ENCODE results near the gene CYP51A1.
"Not testable (repeated sequence)": the region's sequence is repeated elsewhere in the genome, so short reads cannot be mapped to it uniquely, and the experiment has no call there.

The CYP51A1 gene

GRCh38 chr7:92134271-92135051 lies at the start of gene CYP51A1:
CYP51A1 (minus strand) TSS chr7:92134477; CDS start chr7:92134364, 113 bp downstream.
- peak; percentile 97 to 99 for DNase-seq

- peak; percentile 97 for DNase-seq
Observed at GRCh38 chr7:92178928-92179924, 44.9 kb upstream of the CYP51A1 start, which contains the start of gene LRRD1. LRRD1 (minus strand) TSS chr7:92179142; CDS start chr7:92165202, 13,940 bp downstream.

GRCh38 chr7:92177362-92177761 lies 43.1 kb upstream of the CYP51A1 start:
- no peak for DNase-seq

- DNase-seq = not testable (repeated sequence)
Observed at GRCh38 chr7:92169529-92169928, 35.3 kb upstream of the CYP51A1 start.

GRCh38 chr7:92161271-92161670 lies 27.0 kb upstream of the CYP51A1 start:
- no peak for DNase-seq

GRCh38 chr7:92158660-92159575 lies 24.6 kb upstream of the CYP51A1 start:
- DNase-seq = no peak

GRCh38 chr7:92156990-92157389 lies 22.7 kb upstream of the CYP51A1 start:
- no peak for DNase-seq

- DNase-seq = no peak
Observed at GRCh38 chr7:92155108-92155739, 20.9 kb upstream of the CYP51A1 start.

GRCh38 chr7:92150450-92151017 lies 16.3 kb upstream of the CYP51A1 start:
- no peak for DNase-seq

- DNase-seq = no peak
Observed at GRCh38 chr7:92149736-92150239, 15.5 kb upstream of the CYP51A1 start.

GRCh38 chr7:92143192-92143880 lies 9.1 kb upstream of the CYP51A1 start:
- not testable (repeated sequence) for DNase-seq

GRCh38 chr7:92142791-92143190 lies 8.5 kb upstream of the CYP51A1 start:
- DNase-seq = not testable (repeated sequence)

GRCh38 chr7:92141161-92141560 lies 6.9 kb upstream of the CYP51A1 start:
- no peak for DNase-seq

GRCh38 chr7:92137557-92137956 lies 3.3 kb upstream of the CYP51A1 start:
- no peak for DNase-seq

- no peak for DNase-seq
Observed at GRCh38 chr7:92135052-92135889, 994 bp upstream of the CYP51A1 start.

GRCh38 chr7:92133737-92134270 lies 473 bp downstream of the CYP51A1 start:
- DNase-seq = peak; percentile 75 to 79

GRCh38 chr7:92133133-92133736 lies 1.0 kb downstream of the CYP51A1 start:
- no peak for DNase-seq

- no peak for DNase-seq
Observed at GRCh38 chr7:92131764-92132330, 2.4 kb downstream of the CYP51A1 start.

- DNase-seq = no peak
Observed at GRCh38 chr7:92131093-92131492, 3.2 kb downstream of the CYP51A1 start.
